ENCODE data around the gene CEMIP. TPM values are rescaled to one million over a fixed set of nuclear protein-coding genes. Genes with fewer than 3 reads are reported as not detected.

CEMIP gene
- total and polyA plus RNA-seq, 2 experiments from 2014 or later = 0.27 to 2.1 TPM

DNA sequence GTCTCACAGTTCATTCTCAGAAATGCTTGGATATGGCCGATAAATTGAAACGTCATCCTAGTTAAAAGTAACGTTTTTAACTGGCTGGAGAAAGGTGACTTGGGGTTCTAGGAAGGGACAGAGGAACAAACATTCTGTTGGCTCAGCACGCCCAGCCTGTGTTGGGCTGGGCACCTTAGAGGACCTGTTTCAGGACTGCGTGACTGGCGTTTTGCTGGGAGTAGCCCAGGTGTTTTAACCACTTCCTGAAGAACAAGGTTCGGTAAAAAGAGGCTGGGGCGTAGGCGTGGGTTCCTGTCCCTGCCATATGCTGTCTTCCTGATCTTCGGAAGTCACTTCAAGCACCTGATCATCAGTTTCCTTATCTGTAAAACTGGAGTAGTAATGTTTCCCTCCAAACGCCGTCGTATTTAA is 220.5 kb downstream of the CEMIP start:
- Mint-ChIP-seq H3K27me3 (ENCODE audit: insufficient read depth, low read depth, poor library complexity) (peaks cover 10% of the 10 kb centered on the region), H3K27ac (0 out of 2 replicates have a peak overlapping the region, but pooled peaks have one; percentile 86), H3K36me3 (ENCODE audit: low read depth) (peaks cover 10% of the 10 kb centered on the region), H3K9me3 (no peaks in the 10 kb centered on the region), H3K4me1 (peaks cover 15% of the 10 kb centered on the region), H3K4me3 (peak overlapping the region; percentile 92)
- Histone ChIP-seq H2AFZ (no peak overlapping the region), H3K36me3 (ENCODE audit: insufficient read depth) (no peaks in the 10 kb centered on the region), H3F3A (replicated peaks; ENCODE audit: low read depth) (no peaks in the 10 kb centered on the region), H3K4me1 (ENCODE audit: insufficient read depth) (peaks cover 12% of the 10 kb centered on the region), H3K4me3 (peak overlapping the region; percentile 86), H4K20me1 (replicated peaks; ENCODE audit: insufficient read depth) (peaks cover 10% of the 10 kb centered on the region; the same call in 1 of the 2 replicates), H3K27me3 (ENCODE audit: insufficient read depth) (peaks cover 37% of the 10 kb centered on the region), H3K9me2 (ENCODE audit: insufficient read depth) (no peaks in the 10 kb centered on the region), H3K27ac (ENCODE audit: low read depth) (no peak overlapping the region), H3K79me2 (replicated peaks; ENCODE audit: insufficient read depth) (peaks cover 13% of the 10 kb centered on the region), H3K4me2 (peak overlapping the region; percentile 90)
- no peak for ATAC-seq
- peak; percentile 48 for DNase-seq (ENCODE audit: low spot score)
- TF ChIP-seq ZNF331 (CRISPR knock-in tag; IDR thresholded peaks at IDR 0.05; ENCODE audit: low read depth) = no peak
- TF ChIP-seq EZH2phosphoT487 (IDR thresholded peaks at IDR 0.05; ENCODE audit: unreplicated experiment) = no peak
- TF ChIP-seq NANOG (IDR thresholded peaks at IDR 0.05; ENCODE audit: borderline replicate concordance) = no peak
- TF ChIP-seq, protein P1, sequence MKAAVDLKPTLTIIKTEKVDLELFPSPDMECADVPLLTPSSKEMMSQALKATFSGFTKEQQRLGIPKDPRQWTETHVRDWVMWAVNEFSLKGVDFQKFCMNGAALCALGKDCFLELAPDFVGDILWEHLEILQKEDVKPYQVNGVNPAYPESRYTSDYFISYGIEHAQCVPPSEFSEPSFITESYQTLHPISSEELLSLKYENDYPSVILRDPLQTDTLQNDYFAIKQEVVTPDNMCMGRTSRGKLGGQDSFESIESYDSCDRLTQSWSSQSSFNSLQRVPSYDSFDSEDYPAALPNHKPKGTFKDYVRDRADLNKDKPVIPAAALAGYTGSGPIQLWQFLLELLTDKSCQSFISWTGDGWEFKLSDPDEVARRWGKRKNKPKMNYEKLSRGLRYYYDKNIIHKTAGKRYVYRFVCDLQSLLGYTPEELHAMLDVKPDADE (IDR thresholded peaks at IDR 0.05) = no peak
- TF ChIP-seq JUNB (IDR thresholded peaks at IDR 0.05; ENCODE audit: unreplicated experiment) = no peak
- no peak for TF ChIP-seq STAT1 (IDR thresholded peaks at IDR 0.05; ENCODE audit: unreplicated experiment)
- TF ChIP-seq, protein P2, sequence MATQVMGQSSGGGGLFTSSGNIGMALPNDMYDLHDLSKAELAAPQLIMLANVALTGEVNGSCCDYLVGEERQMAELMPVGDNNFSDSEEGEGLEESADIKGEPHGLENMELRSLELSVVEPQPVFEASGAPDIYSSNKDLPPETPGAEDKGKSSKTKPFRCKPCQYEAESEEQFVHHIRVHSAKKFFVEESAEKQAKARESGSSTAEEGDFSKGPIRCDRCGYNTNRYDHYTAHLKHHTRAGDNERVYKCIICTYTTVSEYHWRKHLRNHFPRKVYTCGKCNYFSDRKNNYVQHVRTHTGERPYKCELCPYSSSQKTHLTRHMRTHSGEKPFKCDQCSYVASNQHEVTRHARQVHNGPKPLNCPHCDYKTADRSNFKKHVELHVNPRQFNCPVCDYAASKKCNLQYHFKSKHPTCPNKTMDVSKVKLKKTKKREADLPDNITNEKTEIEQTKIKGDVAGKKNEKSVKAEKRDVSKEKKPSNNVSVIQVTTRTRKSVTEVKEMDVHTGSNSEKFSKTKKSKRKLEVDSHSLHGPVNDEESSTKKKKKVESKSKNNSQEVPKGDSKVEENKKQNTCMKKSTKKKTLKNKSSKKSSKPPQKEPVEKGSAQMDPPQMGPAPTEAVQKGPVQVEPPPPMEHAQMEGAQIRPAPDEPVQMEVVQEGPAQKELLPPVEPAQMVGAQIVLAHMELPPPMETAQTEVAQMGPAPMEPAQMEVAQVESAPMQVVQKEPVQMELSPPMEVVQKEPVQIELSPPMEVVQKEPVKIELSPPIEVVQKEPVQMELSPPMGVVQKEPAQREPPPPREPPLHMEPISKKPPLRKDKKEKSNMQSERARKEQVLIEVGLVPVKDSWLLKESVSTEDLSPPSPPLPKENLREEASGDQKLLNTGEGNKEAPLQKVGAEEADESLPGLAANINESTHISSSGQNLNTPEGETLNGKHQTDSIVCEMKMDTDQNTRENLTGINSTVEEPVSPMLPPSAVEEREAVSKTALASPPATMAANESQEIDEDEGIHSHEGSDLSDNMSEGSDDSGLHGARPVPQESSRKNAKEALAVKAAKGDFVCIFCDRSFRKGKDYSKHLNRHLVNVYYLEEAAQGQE (IDR thresholded peaks at IDR 0.05; ENCODE audit: unreplicated experiment) = no peak

DNA sequence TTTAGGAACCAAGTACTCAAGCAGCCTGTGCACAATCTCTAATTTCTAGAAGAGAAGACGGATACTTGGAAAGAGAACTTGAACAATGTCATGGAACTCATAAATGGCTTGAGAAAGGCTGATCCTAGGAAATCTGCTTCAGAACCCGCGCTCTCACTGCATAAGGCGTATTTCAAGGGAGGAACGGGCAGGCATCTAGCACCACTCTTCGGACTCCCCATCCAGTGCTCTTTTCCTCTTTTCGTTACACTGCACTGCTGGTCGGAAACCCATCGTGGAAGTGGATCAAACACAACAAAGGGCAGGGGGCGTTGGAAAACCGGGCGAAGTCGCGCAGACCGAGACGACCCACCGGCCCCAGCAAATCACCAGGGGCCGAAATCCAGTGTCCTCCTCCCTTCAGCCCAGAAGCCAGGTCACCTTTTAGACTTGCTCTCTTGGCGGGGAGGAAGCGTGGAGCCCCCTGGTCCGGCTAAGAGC is 221.0 kb downstream of the CEMIP start:
- H4K20me1 ChIP-seq (replicated peaks; ENCODE audit: insufficient read depth) = peaks cover 11% of the 10 kb centered on the region; the same call in 1 of the 2 replicates
- TF ChIP-seq ZNF331 (CRISPR knock-in tag; IDR thresholded peaks at IDR 0.05; ENCODE audit: low read depth) = no peak
- Mint-ChIP-seq H3K9me3 (no peaks in the 10 kb centered on the region), H3K36me3 (ENCODE audit: low read depth) (peaks cover 10% of the 10 kb centered on the region), H3K4me3 (peak overlapping the region; percentile 92), H3K4me1 (peaks cover 15% of the 10 kb centered on the region), H3K27me3 (ENCODE audit: insufficient read depth, low read depth, poor library complexity) (peaks cover 10% of the 10 kb centered on the region), H3K27ac (peak overlapping the region; percentile 86)
- H3F3A ChIP-seq (replicated peaks; ENCODE audit: low read depth) = no peaks in the 10 kb centered on the region
- peak; percentile 11 for ATAC-seq
- no peaks in the 10 kb centered on the region for H3K9me2 ChIP-seq (ENCODE audit: insufficient read depth)
- no peaks in the 10 kb centered on the region for H3K36me3 ChIP-seq (ENCODE audit: insufficient read depth)
- no peak for DNase-seq (ENCODE audit: low spot score)
- peaks cover 12% of the 10 kb centered on the region for H3K4me1 ChIP-seq (ENCODE audit: insufficient read depth)
- peak overlapping the region; percentile 86 for H3K4me3 ChIP-seq
- H3K4me2 ChIP-seq = peak overlapping the region; percentile 90
- peak overlapping the region; percentile 94 for H2AFZ ChIP-seq
- peaks cover 37% of the 10 kb centered on the region for H3K27me3 ChIP-seq (ENCODE audit: insufficient read depth)
- peaks cover 13% of the 10 kb centered on the region for H3K79me2 ChIP-seq (replicated peaks; ENCODE audit: insufficient read depth)
- no peak overlapping the region for H3K27ac ChIP-seq (ENCODE audit: low read depth)
